ENCODE measurements around the gene TBC1D10A.

Gene TBC1D10A

DNA sequence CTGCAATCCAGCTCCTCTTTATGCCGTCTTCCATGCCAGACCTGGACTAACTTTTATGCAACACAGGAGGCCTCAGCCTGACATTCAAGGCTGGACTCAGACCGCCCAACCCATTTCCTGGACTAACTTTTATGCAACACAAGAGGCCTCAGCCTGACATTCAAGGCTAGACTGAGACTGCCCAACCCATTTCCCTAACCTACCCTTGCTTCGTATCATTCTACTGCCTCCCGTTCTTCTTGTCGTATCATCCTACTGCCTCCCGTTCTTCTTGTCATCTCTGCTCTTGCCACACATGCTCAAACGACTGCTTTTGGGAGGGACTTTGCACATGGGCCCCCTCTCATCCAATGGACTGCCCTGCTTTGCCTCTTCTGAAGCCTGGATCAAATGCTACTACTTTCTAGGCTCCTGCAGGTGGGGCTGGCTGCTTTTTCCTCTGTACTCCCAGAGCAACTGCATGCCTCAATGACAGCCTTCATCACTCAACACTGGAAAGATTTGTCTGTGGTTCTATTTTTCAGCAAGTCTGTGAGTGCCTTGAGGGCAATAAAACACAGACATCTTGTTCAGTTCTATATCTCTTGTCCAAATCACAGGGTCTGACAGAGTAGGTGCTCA lies 7.8 kb downstream of the TBC1D10A start:
- DNase-seq: no peak

DNA sequence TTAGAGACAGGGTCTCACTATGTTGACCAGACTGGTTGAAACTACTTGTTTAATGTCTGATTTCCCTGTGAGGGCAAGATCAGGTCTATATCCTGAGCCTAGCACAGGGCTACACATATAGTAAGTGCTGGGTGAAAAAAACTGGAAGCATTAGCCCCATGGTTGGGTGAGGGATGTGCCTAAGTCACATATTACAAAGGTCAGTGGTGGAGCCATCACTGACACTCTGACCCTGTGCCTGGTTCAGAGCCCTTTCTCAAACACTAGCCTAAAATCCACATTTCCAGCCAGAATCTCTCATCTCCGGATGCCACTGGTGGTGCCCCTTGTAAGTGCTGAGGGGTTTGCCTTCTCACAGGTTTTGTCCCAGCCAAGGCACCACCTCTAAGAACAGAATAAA lies 9.0 kb downstream of the TBC1D10A start:
- no peak for DNase-seq

DNA sequence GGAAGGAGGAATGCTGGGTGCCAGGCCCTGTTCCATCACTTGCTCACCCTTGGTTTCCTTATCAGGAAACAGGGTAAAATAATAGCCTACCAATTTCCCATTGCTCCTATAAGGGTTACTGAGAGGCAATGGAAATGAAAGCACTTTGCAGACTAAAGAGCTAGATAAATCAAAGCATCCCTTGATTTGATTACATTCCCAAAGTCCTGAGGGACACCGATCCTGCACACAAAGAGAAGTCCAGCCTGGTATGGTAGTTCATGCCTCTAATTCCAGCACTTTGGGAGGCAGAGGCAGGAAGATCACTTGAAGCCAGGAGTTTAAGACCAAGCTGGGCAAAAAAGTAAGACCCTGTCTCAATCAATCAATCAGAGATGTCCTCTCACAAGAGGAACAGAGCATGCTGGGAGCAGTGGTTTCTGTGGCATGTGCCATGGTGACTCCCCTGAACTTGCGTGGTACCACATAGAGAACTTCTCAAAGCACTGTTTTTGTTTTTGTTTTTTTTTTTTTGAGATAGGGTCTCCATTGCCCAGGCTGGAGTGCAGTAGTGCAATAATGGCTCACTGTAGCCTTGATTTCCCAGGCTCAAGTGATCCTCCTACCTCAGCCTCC lies 10.7 kb downstream of the TBC1D10A start:
- no peak for DNase-seq

DNA sequence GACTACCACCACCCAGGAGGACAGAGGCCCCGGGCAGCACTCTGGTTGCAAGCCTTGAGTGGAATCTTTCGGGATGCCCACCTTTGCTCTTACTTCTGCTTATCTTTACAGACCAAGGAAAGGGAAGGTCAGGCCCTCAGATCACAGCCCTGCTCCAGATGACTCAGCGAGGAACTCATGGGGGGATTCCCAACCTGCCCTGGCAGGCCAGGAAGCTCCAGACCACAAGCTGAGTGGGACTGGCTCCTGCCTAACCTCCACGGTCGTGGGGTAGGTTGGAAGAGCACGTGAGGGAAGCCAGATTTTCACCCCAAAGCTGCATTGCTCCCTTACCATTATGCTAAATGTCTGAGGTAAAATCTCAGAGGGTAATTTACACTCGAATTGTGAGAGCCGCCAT lies 11.8 kb downstream of the TBC1D10A start:
- DNase-seq: no peak

DNA sequence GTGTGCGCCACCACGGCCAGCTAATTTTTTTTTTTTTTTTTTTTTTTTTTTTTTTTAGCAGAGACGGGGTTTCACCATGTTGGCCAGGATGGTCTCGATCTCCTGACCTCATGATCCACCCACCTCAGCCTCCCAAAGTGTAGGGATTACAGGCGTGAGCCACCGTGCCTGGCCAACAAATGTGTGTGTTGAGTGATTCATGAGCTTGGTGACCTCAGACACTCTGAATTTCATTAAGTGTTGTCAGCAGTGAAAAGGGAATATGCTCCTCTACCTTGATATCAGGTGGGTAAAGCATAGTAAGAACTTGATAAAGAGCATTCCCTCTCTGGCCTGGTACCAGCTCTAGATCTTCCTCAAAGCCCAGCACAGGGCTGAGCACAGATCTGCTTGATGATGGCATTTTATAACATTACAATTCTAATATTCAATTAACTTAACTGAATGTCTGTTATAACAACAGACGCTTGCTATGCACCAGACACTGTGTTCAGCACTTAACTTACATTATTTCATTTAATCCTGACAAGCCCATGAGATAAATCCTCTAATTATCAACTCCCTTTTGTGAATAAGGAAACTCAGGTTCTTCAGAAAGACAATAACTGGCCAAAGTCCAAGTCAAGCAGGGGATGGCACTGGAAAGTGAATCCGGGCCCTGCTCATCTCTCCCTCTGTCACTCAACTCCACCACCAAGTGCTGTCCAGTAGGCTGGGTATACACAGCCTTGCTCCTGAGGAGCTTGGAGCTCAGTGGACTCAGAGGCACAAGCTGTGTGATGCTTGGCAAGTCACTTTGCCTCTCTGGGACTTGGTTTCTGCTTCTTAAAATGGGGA lies 13.0 kb downstream of the TBC1D10A start:
- DNase-seq: no peak

DNA sequence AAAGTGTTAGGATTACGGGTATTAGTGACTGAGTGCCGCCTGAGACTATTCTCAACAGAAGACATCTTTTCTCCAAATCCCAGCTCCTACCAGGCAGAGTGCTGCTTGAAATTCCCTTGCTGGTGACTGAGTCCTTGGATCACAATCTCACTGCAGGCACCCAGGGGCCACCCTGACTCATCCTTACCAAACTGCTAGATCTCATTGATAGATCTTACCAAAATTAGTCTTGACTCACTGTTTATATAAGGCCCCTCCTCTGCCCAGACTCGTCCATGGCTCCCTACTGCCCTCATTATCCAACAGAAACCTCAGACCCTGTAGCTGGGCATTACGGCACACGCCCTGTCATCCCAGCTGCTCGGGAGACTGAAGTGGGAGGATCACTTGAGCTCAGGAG lies 14.7 kb downstream of the TBC1D10A start:
- DNase-seq: no peak

DNA sequence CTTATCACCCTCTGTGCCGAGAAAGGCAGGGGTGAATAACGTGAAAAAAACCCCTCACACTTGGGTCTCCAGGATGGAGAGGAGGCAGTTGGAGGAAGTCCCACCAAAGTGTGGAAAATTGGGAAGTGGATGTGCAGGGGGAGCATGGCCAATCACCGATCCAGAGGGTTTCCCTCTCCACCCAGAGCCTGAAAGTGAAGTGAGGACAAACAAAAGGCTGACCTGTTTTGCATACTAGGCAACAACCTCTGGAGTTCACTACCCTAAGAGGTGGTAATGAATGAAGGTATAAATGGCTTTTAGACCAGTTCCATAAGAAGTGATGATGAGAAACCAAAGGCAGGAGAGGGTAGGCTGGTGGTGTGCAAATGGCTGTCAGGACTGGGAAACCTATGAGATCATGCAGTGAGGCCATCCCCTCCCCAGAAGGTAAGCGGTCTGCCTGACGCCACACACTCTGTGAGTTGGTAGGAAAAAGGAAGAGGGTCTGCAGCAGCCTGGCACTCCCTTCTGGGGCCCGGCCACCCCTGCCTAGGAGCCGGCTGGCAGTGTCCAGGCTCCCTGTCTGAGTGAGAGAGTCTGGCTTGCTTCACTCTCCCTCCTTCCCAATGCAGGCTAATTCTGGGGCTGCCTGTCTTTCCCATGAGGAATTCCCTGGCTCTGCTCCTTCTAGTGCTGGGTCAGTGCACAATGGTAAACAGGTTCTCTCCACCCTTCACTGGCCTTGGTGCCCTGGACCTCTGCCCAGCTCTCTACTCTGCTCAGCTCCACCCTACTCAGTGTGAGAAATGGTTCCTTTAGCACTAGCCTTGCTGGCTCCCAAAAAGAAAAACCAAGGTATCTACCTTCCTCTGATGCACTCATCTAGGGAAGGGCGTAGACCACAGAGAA lies 15.6 kb downstream of the TBC1D10A start:
- no peak for DNase-seq

DNA sequence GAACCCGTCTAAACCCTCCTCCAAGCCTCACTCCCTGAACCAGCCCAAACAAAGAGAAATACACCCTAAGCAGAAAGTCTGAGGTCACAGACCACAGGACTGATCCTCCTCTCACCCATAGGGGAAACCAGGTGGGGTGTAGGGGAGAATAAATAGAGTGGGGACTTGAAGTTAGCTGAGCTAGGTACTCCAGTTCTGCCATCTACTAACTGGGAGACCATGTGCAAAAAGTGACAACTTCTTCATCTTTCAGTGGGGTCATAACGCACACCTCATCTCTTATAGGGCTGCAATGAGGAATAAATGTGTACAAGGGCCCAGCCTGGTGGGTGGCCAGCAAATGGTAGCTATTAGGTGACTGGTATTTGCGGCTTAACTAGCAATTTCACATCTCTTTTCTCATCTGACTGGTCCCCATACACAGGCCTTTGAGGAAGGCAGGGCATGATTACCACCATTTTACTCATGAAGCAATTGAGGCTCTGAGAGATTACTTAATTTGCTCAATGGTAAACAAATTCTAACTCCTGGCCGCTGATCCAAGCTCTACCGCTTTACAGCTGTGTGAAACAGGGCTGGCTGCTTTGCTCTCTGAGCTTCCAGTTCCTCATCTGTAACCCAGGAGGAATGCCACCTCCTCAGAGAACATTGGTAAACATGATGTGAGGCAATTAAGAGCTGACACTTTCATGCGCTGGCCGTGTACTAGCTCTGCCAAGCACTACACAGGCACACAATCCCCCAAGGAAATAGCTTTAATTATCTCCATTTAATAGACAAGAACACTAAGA lies 16.6 kb downstream of the TBC1D10A start:
- no peak for DNase-seq

DNA sequence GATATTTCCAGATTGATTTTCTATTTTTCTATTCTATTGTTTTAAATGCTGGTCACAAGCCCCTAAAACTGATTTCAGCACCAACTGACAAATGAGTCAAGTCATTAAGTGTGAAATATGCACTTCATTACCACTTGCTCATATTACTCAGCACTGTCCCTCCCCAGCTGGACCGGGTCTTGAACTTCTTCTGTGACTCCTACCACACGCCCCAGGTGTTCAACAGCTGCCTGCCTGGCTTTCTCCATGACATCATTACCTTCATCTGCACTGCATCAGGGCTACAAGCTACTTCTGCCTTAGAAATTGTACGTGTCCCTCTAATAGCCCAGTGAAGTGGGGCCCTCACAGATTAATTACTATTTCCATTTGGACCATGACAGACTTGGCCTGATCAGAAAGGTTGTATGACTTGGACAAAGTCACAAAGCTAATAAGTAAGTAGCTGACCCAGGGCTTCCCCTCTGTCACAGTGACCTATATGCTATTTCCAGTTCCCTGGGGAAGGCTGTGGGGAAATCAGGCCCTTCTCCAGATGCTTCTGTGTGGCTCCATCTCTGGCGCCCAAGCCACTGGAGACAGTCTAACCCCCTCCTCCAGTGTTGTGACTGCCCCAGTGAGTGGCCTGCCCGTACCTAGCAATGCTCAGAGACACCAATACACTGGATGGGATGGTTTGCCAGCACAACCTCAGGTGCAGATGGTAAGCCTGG lies 18.1 kb downstream of the TBC1D10A start:
- DNase-seq: no peak

DNA sequence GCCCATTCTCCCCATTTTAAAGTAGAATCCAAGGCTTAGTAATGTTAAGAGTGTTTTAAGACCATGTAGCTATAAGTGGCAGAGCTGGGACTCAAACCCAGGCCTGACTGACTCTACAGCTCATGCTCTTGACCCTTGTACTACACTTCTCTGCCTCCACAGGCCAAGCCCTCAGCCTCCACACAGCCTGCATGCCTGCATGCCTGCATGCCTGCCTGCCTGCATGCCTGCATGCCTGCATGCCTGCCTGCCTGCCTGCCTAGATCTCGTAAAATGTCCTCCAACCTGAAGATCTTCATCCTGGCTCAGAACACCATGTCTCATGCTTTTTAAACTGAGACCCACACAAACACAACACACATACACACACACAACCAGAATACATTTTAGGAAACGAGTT lies 18.6 kb downstream of the TBC1D10A start:
- no peak for DNase-seq

DNA sequence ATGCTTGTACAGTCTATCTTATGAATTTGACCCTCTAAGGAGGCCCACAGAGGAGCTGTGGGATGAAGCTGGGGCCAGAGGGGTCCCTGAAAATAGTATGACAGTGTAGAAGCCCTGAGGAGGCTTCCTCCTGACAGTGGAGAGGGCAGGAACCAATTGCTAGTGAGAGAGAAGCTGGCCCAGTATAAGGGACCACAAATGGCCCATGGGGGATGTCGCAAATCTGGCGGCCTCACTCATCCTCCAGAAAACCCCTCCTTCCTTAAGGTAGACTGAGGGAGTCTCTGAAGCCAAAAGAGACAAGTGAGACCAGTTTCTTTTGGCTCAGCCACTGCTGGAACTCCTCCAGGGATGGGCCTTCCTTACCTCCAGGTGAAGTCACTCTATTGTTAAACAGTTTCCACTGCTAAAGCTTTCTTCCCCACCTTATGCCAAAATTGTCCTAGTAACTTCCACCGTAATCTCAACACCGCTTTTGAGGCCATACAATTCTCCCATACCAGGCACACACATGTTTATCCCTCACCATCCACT lies 19.6 kb downstream of the TBC1D10A start:
- DNase-seq: no peak

DNA sequence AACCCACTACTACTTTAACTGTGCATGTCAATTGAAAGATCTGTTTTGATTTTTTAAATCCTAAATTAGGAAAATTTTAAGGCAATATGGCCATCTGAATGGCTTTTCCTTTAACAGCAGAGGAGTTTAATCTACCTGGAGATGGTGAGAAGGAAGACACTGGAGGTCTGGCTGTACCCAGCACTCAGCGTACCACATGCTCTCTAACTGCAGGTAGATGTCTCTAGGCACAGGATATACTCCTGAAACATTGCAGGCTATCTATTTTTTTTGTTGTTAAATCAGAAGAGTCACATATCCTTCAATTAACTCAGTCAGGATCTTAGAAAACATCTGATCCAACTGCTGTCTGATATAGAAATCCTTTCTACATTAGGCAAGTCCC lies 20.1 kb downstream of the TBC1D10A start:
- DNase-seq: no peak

DNA sequence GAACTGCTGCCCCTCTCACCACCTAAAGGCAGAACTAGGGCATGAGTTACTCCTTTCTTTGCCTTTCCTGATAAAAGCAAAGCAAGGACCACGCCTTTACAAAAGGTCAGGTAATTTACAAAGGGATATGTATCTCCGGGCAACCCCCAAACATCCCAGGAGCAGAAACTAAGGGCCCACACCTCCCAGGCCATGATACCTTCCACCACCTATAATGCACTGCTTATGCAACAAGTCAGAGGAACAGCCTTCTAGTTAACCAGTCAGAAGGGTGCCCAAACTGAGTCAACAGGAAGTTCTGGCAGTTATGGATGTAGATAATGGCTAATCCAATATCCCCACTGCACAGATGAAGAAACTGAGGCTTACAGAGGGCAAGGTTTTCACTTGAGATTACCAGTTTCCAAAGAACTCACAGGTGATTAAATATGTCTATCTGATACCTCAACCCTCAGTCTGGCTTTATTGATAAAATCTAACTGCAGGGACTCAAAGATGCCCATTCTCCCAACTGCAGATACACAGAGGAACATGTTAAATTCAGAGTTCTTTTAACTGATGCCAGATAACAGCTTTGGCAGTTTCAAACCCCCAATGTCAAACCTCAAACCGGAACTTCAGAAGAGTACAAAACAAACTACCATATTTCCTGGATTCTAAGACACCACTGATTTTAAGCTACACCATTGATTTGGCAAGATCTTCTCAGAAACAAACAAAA lies 20.7 kb downstream of the TBC1D10A start:
- DNase-seq: no peak

DNA sequence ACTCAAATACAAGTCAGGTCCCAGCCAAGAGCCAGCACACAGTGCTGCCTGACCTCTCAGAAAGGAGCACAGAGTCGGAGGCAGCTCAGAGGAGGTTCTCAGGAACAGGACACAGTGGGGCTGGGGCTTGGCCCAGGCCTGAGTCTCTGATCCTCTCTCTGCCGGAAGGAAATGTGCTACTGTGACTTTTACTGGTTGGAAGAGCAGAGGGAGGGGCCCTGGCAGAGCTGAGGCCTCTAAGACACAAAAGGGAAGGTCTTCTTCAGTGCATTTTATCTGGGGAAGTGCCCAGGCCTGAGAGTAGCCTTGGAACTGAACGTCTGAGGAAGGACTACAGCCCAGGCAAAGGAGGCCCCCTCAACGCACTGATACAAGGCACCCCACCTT lies 21.2 kb downstream of the TBC1D10A start:
- no peak for DNase-seq

DNA sequence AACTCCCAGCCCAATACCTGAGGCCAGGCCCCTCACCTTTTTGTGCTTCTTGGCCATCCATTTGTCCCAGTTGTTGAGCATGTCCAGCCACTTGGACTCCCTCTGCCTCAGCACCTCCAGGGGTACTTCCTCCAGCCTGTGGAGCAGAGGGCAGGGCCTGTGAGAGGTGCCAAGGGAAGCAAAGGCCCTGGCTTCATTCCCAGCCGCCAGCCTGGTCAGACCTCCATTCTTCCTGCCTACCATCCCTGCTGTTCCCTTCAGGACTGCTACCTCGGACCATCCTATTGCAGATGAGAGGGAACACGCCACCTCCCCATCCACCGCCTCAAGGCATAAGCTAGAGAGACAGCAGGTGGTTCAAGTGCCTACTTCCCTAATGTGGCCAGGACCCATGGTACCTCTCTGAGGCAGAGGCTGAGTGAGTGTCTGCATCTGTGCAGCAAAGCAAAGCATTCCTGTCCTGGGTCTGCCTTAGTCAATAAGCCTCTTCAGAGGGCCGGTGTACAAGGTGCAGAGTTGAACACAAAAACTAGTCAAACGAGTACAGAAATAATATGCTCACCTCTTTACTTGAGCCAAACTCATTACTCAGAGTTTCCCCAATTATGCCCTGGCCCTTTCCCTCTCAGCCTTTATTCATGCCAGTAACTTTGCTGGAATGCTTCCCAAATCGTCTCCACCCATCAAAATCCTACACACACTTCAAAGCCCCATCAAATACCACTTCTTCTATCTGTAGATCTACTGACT lies 22.1 kb downstream of the TBC1D10A start:
- no peak for DNase-seq

DNA sequence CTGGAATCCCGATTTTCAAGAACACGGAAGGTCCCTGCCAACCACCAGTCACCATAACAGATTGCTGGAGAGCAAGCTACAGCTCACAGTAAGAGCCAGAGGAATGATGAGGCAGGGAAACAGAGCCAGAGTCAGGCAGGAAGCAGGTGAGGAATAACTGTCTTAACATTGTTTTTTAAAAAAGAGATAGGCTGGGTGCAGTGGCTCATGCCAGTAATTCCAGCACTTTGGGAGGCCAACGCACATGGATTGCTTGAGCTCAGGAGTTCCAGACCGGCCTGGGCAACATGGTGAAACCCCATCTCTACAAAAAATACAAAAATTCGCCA lies 24.0 kb downstream of the TBC1D10A start:
- no peak for DNase-seq

DNA sequence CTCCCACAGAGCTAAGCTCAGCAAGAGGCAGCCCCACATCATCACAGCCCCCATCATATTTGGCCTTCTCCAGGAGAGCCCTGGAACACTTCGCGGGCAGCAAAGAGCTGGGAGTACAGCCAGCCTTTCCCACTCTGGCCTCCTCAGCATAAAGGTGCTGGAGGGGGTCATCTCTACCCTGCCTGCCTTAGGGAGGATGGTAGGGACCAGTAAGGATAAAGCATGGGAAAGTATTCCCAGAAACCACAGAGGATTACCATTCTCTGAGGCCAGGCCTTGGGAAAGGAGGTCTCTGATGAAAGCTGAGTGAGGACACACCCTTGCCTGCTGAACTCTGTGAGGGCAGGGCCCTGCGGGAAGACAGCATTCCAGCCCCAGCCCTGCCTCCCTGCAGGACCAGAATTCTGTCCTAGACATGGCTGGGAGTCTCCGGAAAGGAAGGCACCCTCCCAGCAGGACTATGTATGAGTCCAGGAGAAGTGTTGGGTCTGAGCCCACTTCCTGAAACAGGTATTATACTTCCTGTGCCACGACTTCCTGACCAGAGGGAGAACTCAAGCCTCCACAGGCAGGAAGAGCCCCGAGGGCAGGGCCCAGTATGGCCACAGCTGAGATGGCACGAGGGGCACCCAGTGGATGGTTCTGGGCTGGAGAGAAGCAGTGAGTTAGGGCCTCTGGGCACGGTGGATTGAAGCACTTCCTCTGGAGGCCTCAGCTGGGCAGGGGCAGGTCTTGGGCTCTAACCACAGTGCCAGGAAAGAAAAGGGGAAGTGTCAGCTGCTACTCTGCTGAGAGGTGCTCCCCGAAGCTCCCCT lies 24.5 kb downstream of the TBC1D10A start:
- DNase-seq: no peak

DNA sequence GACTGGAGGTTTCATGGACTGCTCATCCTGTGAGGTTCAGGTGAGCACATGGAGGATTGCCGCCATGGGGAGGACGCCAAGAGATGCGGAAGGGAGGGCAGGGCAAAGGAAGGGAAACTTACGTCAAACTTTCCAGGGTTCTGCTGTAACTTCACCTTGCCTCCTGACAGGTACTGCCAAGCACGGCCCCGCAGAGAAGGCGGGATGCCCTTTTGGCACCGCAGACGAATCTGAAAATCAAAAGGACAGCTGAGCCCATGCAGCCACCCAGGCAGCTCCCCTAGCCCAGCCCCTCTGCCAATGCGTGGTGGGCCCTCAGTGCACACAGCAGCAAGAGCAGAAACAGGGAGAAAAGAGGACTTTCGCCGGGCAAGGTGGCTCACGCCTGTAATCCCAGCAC lies 27.4 kb downstream of the TBC1D10A start:
- no peak for DNase-seq

DNA sequence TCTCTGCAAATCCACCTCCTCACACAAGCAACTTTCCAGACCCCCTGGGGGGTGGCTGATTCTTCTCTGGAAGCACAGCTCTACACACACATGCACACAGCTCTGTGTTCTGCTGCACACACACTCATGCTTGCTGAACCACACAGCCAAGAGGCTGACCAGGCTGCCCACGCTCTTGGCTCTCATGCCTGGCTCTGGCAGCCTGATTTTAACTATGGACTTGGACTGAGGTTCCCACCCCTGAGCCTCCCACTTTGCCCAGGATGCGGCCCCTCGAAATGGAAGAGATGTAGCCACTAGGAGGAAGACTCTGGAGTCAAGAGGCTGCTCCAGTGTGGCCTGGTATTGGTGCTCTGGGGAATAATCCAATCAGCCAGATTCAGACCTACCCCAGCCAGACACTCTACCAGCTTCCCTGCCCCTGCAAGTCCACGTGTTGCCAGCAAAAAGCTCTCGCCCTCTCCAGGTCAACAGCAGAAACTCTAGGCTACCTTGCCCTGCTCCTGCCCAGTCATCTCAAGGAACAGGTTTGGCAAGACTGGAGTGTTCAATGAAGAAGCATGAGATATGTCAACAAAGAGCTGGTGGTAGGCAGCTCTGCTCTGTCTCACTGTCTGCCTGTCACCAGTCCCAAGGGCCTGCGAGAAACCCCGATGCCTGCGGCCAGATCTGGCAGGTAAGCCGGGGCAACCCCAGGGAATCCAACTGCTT lies 28.6 kb downstream of the TBC1D10A start:
- DNase-seq: no peak

All from NCI-H1105 treated with DMSO at 0.1 percent for 48 hours (cell line).